MG63 (cell line): ENCODE measurements around the gene CIDEC. TPM values are rescaled to one million over a fixed set of nuclear protein-coding genes. Genes with fewer than 3 reads are reported as not detected.
"Not testable (repeated sequence)": the region's sequence is repeated elsewhere in the genome, so short reads cannot be mapped to it uniquely, and the experiment has no call there.

Experiments used
- DNase-seq: peaks from one replicate; pipeline ENCODE4 v3.0.0-alpha.2; 2020
- H3K27me3 ChIP-seq: fragments of 250-450 bp; sonication (Bioruptor Pico); 2 replicates; pipeline ENCODE4 v1.5.1; 2020; ENCODE audit warnings: mild to moderate bottlenecking, moderate library complexity
- H3K36me3 ChIP-seq: fragments of 250-450 bp; sonication (Bioruptor Pico); 2 replicates; pipeline ENCODE4 v1.5.1; 2020; ENCODE audit warnings: mild to moderate bottlenecking, moderate library complexity
- H3K4me3 ChIP-seq: fragments of 250-450 bp; sonication (Bioruptor Pico); 2 replicates; pipeline ENCODE4 v1.5.1; 2020; ENCODE audit warnings: mild to moderate bottlenecking, moderate library complexity
- H3K9me3 ChIP-seq: fragments of 250-450 bp; sonication (Bioruptor Pico); 2 replicates; pipeline ENCODE4 v1.5.1; 2020; ENCODE audit warnings: mild to moderate bottlenecking, moderate library complexity
- total RNA-seq: library from RNA; depleted of rRNA; stranded (reverse); fragments of >200 nt; shearing (Covaris generic); gene quantifications from 2 replicates; pipeline ENCODE4 v1.2.3, GENCODE V29; 2014; ENCODE audit warnings: low replicate concordance

The CIDEC gene
- total RNA-seq, 1 experiment from 2014 or later, result not detected

GRCh38 chr3:9888540-9888939, 8.5 kb upstream of the CIDEC start:
- H3K36me3 ChIP-seq, result peaks cover 18% of the 10 kb centered on the region
- no peak for DNase-seq
- H3K27me3 ChIP-seq, result no peaks in the 10 kb centered on the region
- no peak overlapping the region for H3K4me3 ChIP-seq
- H3K9me3 ChIP-seq, result no peaks in the 10 kb centered on the region

GRCh38 chr3:9887480-9887879, 7.4 kb upstream of the CIDEC start:
- no peaks in the 10 kb centered on the region for H3K9me3 ChIP-seq
- DNase-seq, result no peak
- H3K4me3 ChIP-seq, result no peak overlapping the region
- no peaks in the 10 kb centered on the region for H3K27me3 ChIP-seq
- H3K36me3 ChIP-seq, result peaks cover 8% of the 10 kb centered on the region

- Histone ChIP-seq H3K36me3 (no peaks in the 10 kb centered on the region), H3K4me3 (no peak overlapping the region), H3K9me3 (no peaks in the 10 kb centered on the region), H3K27me3 (no peaks in the 10 kb centered on the region)
- no peak for DNase-seq
These were observed 6.3 kb upstream of the CIDEC start for GRCh38 chr3:9886328-9886727.

- H3K9me3 ChIP-seq, result no peaks in the 10 kb centered on the region
- H3K4me3 ChIP-seq, result no peak overlapping the region
- no peaks in the 10 kb centered on the region for H3K36me3 ChIP-seq
- no peaks in the 10 kb centered on the region for H3K27me3 ChIP-seq
- DNase-seq, result peak; percentile 69
These were observed 4.6 kb upstream of the CIDEC start for GRCh38 chr3:9884555-9885165.

- Histone ChIP-seq H3K36me3 (no peaks in the 10 kb centered on the region), H3K4me3 (no peak overlapping the region), H3K27me3 (no peaks in the 10 kb centered on the region), H3K9me3 (no peaks in the 10 kb centered on the region)
- DNase-seq, result no peak
These were observed 3.9 kb upstream of the CIDEC start for GRCh38 chr3:9883706-9884554.

GRCh38 chr3:9881441-9881840, 1.4 kb upstream of the CIDEC start:
- DNase-seq, result no peak
- H3K4me3 ChIP-seq, result no peak overlapping the region
- no peaks in the 10 kb centered on the region for H3K36me3 ChIP-seq

GRCh38 chr3:9878700-9879099, 1.4 kb downstream of the CIDEC start:
- no peak for DNase-seq
- no peaks in the 10 kb centered on the region for H3K36me3 ChIP-seq
- H3K27me3 ChIP-seq, result no peaks in the 10 kb centered on the region
- no peaks in the 10 kb centered on the region for H3K9me3 ChIP-seq
- no peak overlapping the region for H3K4me3 ChIP-seq

More at GRCh38 chr3:9881441-9881840, 1.4 kb upstream of the CIDEC start:
- Histone ChIP-seq H3K9me3 (no peaks in the 10 kb centered on the region), H3K27me3 (no peaks in the 10 kb centered on the region)

GRCh38 chr3:9876991-9877390, 3.1 kb downstream of the CIDEC start:
- no peak for DNase-seq
- Histone ChIP-seq H3K4me3 (no peak overlapping the region), H3K27me3 (no peaks in the 10 kb centered on the region), H3K36me3 (no peaks in the 10 kb centered on the region), H3K9me3 (no peaks in the 10 kb centered on the region)

GRCh38 chr3:9876255-9876654, 3.8 kb downstream of the CIDEC start:
- not testable (repeated sequence) for DNase-seq, H3K36me3 ChIP-seq, H3K4me3 ChIP-seq, H3K9me3 ChIP-seq, H3K27me3 ChIP-seq

- no peaks in the 10 kb centered on the region for H3K9me3 ChIP-seq
- H3K36me3 ChIP-seq, result no peaks in the 10 kb centered on the region
- no peaks in the 10 kb centered on the region for H3K27me3 ChIP-seq
- no peak for DNase-seq
- no peak overlapping the region for H3K4me3 ChIP-seq
These were observed 4.6 kb downstream of the CIDEC start for GRCh38 chr3:9875448-9875847.

GRCh38 chr3:9872067-9872466, 8.0 kb downstream of the CIDEC start:
- H3K27me3 ChIP-seq, DNase-seq, H3K9me3 ChIP-seq, H3K36me3 ChIP-seq, H3K4me3 ChIP-seq: not testable (repeated sequence)

GRCh38 chr3:9870978-9871377, 9.1 kb downstream of the CIDEC start:
- H3K27me3 ChIP-seq, result no peaks in the 10 kb centered on the region
- H3K9me3 ChIP-seq, result no peaks in the 10 kb centered on the region
- H3K36me3 ChIP-seq, result no peaks in the 10 kb centered on the region
- DNase-seq, result peak; percentile 33
- H3K4me3 ChIP-seq, result no peak overlapping the region

- H3K36me3 ChIP-seq, result no peaks in the 10 kb centered on the region
- no peak for DNase-seq
- H3K27me3 ChIP-seq, result no peaks in the 10 kb centered on the region
- no peak overlapping the region for H3K4me3 ChIP-seq
- no peaks in the 10 kb centered on the region for H3K9me3 ChIP-seq
These were observed 10.1 kb downstream of the CIDEC start for GRCh38 chr3:9869955-9870354.

GRCh38 chr3:9867106-9867505, 12.9 kb downstream of the CIDEC start:
- H3K27me3 ChIP-seq, result no peaks in the 10 kb centered on the region
- no peaks in the 10 kb centered on the region for H3K9me3 ChIP-seq
- H3K36me3 ChIP-seq, result no peaks in the 10 kb centered on the region
- DNase-seq, result no peak
- no peak overlapping the region for H3K4me3 ChIP-seq

GRCh38 chr3:9866639-9867038, 13.4 kb downstream of the CIDEC start:
- Histone ChIP-seq H3K9me3 (no peaks in the 10 kb centered on the region), H3K36me3 (no peaks in the 10 kb centered on the region)
- no peak for DNase-seq

GRCh38 chr3:9865125-9865637, 14.9 kb downstream of the CIDEC start:
- not testable (repeated sequence) for H3K9me3 ChIP-seq, H3K4me3 ChIP-seq, DNase-seq, H3K36me3 ChIP-seq, H3K27me3 ChIP-seq

More at GRCh38 chr3:9866639-9867038, 13.4 kb downstream of the CIDEC start:
- no peak overlapping the region for H3K4me3 ChIP-seq
- H3K27me3 ChIP-seq, result no peaks in the 10 kb centered on the region

- Histone ChIP-seq H3K36me3 (no peaks in the 10 kb centered on the region), H3K27me3 (no peaks in the 10 kb centered on the region), H3K4me3 (no peak overlapping the region), H3K9me3 (no peaks in the 10 kb centered on the region)
- DNase-seq, result no peak
These were observed 15.7 kb downstream of the CIDEC start for GRCh38 chr3:9864200-9864927.
